ENCODE data around the gene FOXI1.

The FOXI1 gene

DNA sequence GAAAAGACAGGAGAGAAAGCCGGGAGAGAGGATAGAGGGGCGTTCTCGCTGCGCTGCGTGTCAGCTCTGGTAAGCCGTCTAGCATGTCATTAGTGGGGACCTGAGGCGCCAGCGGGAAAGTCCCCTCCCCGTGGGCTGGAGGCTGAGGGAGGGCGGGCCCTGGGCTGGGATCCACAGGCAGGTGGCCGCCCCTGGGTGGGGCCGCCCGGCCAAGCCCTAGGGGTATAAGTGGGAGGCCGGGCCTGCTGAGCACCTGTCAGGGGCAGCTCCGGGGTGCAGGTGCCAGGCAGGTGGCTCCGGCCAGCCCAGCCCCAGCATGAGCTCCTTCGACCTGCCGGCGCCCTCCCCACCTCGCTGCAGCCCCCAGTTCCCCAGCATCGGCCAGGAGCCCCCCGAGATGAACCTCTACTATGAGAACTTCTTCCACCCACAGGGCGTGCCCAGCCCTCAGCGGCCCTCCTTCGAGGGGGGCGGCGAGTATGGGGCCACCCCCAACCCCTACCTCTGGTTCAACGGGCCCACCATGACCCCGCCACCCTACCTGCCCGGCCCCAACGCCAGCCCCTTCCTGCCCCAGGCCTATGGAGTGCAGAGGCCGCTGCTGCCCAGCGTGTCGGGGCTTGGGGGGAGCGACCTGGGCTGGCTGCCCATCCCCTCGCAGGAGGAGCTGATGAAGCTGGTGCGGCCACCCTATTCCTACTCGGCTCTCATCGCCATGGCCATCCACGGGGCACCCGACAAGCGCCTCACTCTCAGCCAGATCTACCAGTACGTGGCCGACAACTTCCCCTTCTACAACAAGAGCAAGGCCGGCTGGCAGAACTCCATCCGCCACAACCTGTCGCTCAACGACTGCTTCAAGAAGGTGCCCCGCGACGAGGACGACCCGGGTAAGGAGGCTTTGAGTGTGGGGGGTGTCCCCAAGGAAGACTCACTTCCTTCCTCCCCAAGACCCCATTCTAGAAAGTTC lies at the start of gene FOXI1:
TSS of gene FOXI1 (plus strand) at position 256 of the 970 bp plus-strand sequence. CDS start at position 317, 61 bp downstream.
- no peak for DNase-seq

DNA sequence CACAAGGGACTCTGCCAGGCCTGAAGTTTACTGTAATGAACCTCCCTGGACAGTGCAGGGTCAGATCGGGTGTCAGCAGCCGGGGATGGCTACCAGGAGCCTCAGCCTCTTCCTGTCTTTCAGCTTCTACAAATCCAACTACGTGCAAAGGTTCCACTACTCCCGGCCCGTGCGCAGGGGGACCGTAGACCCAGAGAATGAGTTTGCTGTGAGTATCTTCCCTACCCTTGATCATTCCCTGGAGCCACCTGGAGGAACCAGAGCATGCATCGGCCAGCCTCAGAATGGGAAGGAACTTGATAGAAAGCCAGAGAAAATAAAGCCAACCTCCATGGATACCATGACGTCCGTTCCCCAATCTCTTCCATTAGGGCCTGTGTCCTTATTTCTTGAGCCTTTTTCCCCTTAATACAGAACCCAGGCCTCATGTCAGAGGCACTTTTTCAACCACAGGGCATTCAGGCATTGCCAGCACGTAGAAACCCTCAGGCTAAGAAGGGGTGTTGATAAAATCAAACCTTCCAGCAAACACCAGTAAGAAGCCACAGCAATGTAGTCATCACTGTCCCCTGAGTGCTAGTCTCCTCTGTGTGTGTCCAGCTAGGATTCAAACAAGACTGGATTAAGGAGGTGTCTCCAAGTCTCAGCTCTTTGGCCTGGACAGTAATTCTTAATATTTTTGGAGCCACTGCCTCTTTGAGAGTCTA lies 49.0 kb upstream of the FOXI1 start:
- DNase-seq = no peak

DNA sequence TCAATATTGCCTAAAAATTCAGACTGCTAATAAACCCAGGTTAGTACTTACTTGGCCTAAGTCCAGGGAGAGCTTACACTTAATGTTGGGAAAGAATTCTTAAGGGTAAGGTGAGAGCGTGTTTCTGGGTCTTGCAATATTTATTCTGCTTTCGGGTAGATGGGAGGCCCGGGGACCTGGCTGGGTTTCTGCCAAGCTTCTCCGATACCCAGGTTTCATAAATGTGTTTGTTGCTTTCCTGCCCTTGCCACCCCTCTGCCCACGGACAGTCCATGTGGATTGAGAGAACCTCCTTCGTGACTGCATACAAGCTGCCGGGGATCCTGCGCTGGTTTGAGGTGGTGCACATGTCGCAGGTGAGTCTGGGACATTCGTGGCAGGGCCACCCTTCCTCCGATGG lies 48.4 kb upstream of the FOXI1 start:
- DNase-seq = no peak

DNA sequence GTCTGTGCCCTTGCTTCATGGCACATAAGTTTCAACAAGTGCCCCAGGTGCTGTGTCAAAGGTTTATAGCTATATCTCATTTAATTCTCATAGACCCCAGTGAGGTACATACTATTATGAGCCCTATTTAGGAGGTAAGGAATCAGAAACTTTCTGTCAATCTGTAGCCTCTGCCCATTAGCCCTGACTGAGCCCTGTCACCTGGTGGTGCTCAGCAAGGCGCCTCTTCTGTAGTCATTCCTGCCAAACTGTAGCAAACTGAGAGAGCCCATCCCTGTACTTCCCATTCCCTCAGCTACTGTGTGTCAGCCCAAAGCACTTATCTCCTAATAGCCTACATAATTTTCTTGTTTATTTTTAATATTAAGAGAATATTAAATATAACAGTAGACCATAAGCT lies 46.5 kb upstream of the FOXI1 start:
- DNase-seq = no peak

DNA sequence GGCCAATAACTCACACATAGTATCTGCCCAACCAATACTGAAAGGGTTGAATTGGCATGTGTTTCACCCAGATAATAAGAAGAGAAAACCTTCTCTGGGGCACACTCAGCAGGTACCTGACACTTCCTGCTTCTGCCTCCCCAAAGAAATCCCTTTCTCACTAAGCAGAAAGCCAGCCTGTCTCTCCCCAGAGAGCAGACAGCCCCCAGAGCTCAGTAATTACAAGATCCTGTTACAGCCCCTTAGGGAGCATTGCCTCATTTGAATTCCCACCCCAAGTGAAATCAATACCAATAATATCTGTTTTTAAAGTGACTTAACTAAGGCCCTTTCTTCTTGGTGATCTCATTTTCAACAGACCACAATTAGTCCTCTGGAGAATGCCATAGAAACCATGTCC lies 38.5 kb upstream of the FOXI1 start:
- DNase-seq = no peak

DNA sequence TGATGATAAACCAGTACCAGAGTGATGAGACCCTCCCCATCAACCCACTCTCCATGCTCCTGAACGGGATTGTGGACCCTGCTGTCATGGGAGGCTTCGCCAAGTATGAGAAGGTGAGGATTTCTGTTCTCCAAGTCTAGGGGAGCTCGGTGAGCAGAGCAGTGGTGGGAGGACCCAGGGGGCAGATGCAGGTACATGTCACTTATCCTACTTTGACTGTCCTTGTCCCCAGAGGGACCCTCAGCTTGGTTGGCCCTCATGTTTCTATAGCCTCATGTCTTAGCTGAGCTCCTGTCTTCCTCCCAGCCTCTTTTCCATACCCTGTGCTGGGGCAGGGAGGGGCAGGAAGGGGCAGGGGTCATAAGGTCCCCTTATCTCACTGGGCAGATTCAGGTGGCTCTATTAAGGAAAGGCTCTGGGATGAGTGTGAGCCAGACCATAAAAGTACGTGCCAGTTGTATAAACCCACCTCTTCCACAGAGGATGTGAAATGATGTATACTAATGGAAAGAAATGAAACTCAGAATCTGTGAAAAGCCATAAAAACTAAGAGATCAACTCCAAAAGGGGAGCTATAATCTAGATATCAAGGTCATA lies 38.0 kb upstream of the FOXI1 start:
- DNase-seq = no peak

DNA sequence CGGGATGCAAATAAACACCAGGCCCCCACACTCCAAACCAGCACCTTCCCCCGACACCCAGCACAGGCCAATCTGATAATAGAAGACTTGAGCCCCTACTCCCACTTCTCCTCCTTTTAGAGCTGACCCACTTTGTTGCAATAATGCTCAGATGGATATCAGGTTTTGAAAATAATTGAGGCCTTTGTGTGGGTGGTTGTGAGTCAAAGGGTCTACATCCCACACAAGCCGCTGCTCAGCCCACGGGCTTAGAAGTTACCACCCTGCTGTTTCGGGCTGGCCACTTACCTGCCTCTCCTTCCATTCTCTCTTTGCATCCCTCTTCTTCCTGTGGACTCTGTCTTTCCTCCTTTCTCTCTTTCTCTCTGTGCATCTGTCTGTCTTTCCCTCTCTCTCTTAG lies 36.2 kb upstream of the FOXI1 start:
- no peak for DNase-seq

DNA sequence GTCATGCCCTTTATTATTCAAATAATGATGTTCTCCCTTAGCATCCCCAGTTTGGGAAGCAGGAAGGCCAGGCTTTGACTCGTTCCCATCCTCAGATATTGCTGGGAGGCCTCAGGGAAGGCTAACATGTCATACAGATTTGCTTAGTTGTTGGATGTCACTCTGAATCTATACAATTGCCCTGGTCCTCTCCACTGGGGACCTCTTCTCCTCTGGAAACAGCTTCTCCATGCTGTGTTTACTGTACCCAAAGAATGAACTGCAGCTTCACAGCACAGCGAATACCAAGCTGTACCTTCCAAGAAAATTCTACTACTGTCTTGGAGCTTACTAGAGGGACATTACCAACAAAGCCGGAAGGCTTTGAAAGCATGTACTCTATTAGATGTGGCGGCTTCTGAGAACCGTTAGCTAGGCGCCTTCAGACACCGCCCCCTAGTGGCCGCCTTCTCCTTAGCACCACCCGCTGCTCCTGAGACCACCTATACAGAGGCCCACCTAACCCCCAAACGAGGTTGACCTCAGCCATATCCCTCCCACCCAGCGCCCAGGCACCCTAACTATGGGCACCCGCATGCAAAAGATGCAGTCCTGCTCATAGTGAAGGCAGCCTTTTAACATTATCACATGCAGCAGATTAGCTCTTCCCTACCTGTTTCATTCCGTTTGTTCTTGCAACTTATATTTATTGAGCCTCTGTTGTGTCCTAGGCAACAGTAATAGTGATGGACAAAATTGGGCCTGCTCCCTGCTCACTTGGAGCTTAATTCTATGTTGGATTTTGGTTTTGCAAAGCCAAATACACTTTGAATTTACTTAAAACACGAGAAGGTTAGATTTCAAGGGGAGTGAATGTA lies 34.9 kb upstream of the FOXI1 start:
- no peak for DNase-seq

DNA sequence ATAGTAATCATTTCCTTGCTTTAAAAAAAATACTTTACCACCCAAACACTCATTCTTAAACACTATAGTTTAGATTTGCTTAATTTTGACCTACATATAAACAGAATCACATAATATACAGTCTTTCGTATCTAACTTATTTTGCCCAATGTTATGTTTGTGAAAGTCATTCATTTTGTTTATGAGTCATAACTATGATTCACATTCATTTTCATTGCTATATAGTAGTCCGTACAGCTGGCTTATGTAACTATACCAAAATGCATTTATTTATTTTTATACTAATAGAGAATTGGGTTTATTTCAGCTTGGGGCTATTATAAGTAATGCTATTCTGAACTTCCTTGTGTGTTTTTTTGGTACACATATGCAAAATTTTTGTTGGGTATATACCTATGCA lies 33.9 kb upstream of the FOXI1 start:
- no peak for DNase-seq

DNA sequence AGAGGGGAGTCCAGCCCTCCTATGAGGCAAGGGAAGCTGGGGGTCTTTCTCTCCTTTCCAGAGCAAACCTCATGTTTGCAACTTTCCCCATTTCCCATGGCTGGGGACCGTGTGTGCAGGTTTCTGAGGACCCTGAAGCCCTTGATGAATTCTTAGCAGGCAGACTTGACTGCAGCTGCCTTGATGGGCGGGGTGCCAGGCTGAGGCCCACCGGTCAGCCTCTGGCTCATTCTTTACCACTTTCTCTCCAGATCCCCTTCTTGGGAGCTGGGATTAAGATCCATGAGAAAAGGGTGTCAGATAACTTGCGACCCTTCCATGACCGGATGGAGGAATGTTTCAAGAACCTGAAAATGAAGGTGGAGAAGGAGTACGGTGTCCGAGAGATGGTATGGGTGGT lies 30.0 kb upstream of the FOXI1 start:
- no peak for DNase-seq

DNA sequence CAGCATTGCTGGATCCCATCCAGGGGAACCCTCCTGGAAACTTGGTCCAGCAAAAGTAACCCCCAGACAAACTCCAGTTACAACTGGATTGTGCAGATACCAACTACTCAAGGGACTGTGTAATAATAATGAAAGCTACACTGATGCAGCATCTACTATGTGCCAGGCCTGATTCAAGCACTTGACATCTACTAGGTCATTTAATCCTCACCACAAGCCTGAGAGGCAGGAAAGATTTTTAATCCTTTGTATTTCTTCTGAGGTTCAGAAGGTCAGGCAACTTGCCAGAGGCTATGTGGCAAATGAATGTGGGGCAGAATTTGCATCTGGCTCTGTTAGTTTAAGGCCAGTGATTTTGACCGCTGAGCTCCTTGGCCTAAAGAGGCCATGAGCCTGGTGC lies 29.5 kb upstream of the FOXI1 start:
- no peak for DNase-seq

DNA sequence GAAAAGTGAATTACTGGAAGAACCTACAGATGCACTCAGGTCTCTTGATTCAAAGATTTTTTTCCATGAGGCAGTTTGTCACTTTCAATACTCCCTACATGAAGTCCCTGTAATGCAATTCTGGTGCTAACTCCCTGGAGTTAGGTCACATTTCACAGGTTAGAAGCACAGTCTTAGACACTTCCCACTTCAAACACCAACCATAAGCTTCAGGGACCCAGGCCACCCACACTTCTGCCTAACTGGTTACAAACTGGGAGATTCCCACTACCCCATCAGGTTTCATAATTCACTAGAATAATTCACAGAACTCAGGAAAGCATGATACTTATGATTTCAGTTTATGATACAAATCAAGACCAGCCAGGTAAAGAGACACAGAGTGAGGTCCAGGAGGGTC lies 29.0 kb upstream of the FOXI1 start:
- no peak for DNase-seq

DNA sequence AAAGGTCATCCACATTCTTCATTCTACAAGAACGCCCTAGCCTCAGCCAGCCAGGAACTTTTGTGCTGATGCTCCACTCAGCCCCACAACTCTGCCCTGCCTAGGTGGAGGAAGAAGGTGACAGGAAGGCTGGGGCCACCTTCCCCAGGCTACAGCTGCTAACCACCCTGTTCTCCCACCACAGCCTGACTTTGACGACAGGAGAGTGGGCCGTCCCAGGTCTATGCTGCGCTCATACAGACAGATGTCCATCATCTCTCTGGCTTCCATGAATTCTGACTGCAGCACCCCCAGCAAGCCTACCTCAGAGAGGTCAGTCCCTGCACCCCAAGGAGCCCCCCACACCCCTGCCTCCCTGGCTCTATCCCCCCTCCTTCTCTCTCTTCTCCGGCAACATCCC lies 28.2 kb upstream of the FOXI1 start:
- DNase-seq = no peak

DNA sequence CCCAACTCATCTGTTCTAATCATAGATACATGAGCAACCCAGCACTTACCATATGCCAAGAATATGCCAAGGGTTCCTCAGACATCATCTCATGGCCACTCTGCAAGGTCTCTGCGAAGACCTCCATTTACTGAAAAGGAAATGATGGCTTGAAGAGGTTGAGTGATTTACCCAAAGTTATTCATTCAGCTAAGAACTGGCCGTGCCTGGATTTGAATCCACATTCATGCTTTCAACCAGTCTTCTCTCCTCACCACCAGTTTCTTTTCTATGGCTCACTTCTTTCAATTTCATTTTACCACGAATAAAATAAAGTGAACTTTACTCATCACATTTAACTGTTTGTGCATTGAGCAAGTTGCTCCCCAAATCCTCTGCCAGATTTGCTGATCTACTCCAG lies 27.2 kb upstream of the FOXI1 start:
- no peak for DNase-seq

DNA sequence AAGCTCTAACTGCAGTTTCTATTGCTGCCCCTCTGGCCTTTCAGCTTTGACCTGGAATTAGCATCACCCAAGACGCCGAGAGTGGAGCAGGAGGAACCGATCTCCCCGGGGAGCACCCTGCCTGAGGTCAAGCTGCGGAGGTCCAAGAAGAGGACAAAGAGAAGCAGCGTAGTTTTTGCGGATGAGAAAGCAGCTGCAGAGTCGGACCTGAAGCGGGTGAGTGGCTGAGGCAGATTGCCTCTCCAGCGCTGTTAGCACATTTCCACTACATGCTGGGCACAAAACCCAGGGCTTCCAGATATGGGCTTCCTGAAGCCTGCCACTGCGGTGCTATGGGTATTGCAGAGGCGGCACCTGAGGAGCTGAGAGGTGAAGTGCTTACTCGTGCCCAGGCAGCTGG lies 26.8 kb upstream of the FOXI1 start:
- no peak for DNase-seq

DNA sequence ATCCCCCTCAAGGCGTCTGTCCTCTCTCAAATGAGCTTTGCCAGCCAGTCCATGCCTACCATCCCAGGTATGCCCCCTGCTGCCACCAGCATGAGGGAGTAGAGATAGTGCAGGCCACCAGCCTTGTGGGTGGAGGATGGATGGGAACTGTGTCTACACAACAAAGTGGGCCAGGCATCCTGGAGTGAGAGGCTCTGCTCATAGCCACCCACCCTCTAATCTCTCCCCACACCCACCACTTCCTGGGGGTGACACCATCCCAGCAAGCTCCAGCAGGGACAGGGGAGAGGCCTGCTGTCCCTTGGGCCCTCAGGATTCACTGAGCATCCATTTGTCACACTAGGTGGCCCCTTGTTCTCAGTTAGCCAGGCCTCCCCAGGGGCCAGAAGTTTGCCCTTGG lies 25.5 kb upstream of the FOXI1 start:
- DNase-seq = no peak

DNA sequence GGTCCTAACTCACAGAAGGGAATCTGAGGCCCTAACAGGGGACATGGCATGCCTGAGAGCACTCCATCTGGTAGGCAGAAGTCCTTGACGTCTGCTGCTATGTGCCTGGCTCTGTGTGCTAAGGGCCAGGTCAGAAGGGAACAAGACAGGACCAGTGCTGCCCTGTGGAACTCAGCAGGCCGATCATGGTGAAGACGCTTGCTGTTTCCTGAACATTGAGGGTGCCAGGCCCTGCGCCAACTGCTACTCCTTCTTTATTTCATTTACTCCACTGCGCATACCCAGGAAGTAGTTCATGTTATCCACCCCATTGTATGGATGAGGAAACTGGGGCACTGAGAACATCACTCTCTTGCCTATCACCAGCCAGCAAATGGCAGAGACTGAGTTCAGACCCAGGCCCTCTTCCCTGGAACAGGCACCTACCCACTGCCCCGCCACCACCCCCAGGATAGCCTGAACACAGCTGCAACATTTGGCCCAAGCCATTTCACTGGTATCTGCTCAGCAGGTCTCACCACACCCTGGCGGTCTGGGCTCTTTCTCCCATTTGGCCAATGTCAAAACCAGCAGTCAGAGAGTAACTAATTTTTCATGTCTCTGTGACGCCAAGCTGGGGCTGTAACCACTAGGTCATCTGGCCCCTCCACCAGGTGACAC lies 24.8 kb upstream of the FOXI1 start:
- DNase-seq = no peak

DNA sequence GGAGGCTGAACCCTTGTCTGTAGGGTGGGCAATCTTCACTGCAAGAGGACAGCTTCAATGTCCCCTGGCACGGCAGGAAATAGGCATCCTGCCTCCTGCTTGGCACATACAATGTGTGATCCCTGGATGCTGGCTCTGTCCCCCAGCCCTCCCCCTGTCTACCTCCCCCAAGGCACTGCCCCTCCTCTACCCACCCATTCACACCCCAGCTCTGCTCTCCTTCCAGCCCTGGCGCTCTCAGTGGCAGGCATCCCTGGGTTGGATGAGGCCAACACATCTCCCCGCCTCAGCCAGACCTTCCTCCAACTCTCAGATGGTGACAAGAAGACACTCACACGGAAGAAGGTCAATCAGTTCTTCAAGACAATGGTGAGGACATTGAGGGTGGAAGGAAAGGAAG lies 24.1 kb upstream of the FOXI1 start:
- no peak for DNase-seq

DNA sequence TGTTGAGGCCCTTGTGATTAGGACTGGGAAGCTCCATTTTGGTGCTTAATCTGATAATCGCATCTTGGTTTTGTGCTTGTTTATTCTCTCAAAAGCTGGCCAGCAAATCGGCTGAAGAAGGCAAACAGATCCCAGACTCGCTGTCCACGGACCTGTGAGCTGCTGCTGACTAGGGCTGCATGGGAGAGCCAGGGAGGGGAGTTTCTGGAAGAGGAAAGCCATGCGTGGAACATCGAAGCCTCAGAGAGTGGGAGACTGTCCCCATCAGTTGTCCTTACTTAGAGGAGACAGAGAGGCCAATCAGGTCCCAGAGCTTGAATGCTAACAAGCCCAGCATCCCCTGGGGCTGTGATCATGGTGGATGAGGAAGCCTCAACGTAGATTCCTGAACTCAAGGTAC lies 23.0 kb upstream of the FOXI1 start:
- DNase-seq = no peak

DNA sequence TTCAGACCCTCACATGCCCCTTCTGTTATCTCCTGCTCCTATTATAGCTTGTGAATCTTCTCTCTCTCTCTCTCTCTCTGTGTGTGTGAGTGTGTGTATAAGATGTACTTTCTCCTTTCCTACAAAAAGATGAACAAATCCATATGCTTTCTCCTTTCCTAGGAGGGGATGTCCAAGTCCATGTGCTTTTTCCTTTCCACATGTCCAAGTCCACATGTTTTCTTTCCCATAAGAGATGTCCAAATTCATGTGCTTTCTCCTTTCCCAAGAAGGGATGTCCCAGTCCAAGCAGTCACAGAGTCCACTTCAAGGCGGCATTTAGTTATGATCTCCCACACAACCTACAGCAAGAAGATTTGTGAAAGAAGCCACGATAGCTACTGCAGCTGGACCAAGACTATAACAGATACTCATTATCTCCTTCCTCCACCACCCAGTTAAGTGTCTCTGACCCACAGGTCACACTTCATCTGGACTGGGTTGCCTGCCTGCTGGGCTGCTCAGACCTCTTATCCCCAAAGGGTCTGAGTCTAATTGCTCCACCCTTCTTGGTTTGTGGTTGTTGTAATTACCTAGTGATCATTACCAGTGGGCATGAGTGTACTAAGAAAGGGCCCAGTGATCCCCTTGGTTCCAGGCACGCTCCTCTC lies 18.4 kb upstream of the FOXI1 start:
- no peak for DNase-seq

DNA sequence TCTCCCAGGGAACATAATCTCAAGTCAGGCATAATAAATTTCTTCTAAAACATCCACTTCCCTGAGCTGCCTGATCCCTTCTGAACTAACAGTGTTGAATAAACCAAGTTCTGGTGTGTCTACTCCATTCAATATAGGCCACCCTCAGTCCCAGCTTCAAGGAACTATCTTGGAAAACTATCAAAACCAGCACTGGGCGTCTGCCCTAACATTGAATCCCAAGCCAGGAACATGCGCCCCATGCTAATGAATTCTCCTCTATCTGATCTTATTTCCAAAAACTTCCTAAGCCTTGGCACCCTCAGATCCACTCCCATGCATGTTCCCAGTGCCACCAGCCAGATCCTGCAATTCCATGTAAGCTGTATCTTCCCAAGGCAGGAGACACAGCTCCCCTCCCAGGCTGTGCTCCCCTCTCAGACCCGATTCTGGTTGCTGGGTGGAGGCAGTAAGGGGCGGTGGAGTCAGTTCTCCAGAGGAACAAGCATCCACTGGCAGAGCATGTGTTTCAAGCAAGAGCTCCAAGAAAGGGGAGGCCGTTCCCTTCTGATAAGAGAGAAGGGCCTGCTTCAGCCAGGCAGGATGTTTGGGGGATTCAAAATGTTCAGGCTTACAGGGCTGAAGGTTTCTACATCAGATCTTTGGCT lies 13.1 kb upstream of the FOXI1 start:
- DNase-seq = no peak
